ENCODE results near the gene LASP1NB.
"Not testable (repeated sequence)": the region's sequence is repeated elsewhere in the genome, so short reads cannot be mapped to it uniquely, and the experiment has no call there.

Gene LASP1NB

GRCh38 chr17:38942696-38943334, 17.4 kb downstream of the LASP1NB start:
- H3K27ac Mint-ChIP-seq: no peak overlapping the region
- no peaks in the 10 kb centered on the region for H3K27me3 Mint-ChIP-seq (ENCODE audit: low read depth)
- H3K9me3 Mint-ChIP-seq: no peaks in the 10 kb centered on the region
- TF ChIP-seq, protein P1, sequence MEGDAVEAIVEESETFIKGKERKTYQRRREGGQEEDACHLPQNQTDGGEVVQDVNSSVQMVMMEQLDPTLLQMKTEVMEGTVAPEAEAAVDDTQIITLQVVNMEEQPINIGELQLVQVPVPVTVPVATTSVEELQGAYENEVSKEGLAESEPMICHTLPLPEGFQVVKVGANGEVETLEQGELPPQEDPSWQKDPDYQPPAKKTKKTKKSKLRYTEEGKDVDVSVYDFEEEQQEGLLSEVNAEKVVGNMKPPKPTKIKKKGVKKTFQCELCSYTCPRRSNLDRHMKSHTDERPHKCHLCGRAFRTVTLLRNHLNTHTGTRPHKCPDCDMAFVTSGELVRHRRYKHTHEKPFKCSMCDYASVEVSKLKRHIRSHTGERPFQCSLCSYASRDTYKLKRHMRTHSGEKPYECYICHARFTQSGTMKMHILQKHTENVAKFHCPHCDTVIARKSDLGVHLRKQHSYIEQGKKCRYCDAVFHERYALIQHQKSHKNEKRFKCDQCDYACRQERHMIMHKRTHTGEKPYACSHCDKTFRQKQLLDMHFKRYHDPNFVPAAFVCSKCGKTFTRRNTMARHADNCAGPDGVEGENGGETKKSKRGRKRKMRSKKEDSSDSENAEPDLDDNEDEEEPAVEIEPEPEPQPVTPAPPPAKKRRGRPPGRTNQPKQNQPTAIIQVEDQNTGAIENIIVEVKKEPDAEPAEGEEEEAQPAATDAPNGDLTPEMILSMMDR (IDR thresholded peaks at IDR 0.05; ENCODE audit: unreplicated experiment in 3 of 3): no peak
- H3K36me3 Mint-ChIP-seq (ENCODE audit: low read depth): no peaks in the 10 kb centered on the region
- no peaks in the 10 kb centered on the region for H3K4me1 Mint-ChIP-seq
- H3K4me3 Mint-ChIP-seq: no peak overlapping the region

DNA sequence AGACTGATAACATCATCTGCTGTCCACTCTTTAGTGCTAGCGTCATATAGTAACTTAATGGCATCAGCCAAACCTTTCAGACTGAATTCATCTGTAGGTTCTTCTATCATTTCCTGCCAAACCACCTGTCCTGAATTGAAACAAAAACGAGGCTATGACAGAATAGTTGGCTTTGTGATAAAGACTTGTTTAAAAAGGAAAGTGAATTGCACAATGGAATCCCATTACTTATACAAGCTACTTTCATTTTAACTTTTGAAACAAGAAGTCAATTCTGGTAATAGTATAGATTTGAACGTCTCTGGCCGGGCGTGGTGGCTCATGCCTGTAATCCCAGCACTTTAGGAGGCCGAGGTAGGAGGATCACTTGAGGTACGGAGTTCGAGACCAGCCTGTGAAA, 18.2 kb downstream of the LASP1NB start:
- Mint-ChIP-seq H3K4me3 (no peak overlapping the region), H3K9me3 (no peaks in the 10 kb centered on the region), H3K27ac (no peak overlapping the region), H3K27me3 (ENCODE audit: low read depth) (peaks cover 5% of the 10 kb centered on the region), H3K4me1 (no peaks in the 10 kb centered on the region), H3K36me3 (ENCODE audit: low read depth) (no peaks in the 10 kb centered on the region)
- TF ChIP-seq, protein P1 (IDR thresholded peaks at IDR 0.05; ENCODE audit: unreplicated experiment in 3 of 3): no peak

DNA sequence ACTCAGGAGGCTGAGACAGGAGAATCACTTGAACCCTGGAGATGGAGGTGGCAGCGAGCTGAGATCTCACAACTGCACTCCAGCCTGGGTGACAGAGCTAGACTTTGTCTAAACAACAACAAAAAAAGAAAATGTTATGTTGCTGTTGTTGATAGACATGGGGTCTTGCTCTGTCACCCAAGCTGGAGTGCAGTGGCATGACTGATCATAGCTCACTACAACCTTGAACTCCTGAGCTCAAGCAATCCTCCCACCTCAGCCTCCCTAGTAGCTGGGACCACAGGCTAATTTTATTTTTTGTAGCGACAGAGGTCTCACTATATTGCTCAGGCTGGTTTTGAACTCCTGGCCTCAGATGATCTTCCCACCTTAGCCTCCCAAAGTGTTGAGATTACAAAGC, 21.8 kb downstream of the LASP1NB start:
- Mint-ChIP-seq H3K27ac (no peak overlapping the region), H3K4me1 (no peaks in the 10 kb centered on the region), H3K36me3 (ENCODE audit: low read depth) (no peaks in the 10 kb centered on the region), H3K9me3 (no peaks in the 10 kb centered on the region), H3K4me3 (no peak overlapping the region), H3K27me3 (ENCODE audit: low read depth) (peaks cover 5% of the 10 kb centered on the region)
- TF ChIP-seq, protein P1 (IDR thresholded peaks at IDR 0.05; ENCODE audit: unreplicated experiment in 3 of 3): no peak

GRCh38 chr17:38953800-38954199, 28.4 kb downstream of the LASP1NB start:
- not testable (repeated sequence) for H3K9me3 Mint-ChIP-seq; H3K27ac Mint-ChIP-seq; H3K36me3 Mint-ChIP-seq (ENCODE audit: low read depth); H3K4me1 Mint-ChIP-seq; H3K27me3 Mint-ChIP-seq (ENCODE audit: low read depth); H3K4me3 Mint-ChIP-seq

DNA sequence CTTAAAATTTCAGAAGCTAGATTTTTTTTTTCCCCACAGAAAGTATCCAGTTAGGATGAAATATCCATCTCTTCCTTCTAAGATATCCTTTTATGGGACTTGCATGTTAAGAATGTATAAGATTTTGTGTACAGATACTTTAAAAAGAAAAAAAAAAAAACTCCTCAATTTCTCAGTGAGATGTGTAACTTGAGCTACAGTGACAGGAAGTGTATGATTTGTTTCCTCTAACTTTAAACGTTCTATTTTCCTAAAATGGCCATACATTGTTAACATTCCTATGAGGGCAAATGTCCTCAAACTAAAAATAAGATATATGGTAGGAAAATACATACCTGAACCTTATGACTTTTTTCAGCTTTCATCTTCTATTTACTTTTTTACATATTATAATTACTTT, 32.9 kb downstream of the LASP1NB start:
- TF ChIP-seq, protein P1 (IDR thresholded peaks at IDR 0.05; ENCODE audit: unreplicated experiment in 3 of 3): no peak
- peak overlapping the region; percentile 88 to 93 (median 91) for H3K27ac Mint-ChIP-seq
- H3K36me3 Mint-ChIP-seq (ENCODE audit: low read depth): no peaks in the 10 kb centered on the region
- no peak overlapping the region for H3K4me3 Mint-ChIP-seq
- peaks cover 10% of the 10 kb centered on the region for H3K4me1 Mint-ChIP-seq
- no peaks in the 10 kb centered on the region for H3K9me3 Mint-ChIP-seq
- H3K27me3 Mint-ChIP-seq (ENCODE audit: low read depth): no peaks in the 10 kb centered on the region

DNA sequence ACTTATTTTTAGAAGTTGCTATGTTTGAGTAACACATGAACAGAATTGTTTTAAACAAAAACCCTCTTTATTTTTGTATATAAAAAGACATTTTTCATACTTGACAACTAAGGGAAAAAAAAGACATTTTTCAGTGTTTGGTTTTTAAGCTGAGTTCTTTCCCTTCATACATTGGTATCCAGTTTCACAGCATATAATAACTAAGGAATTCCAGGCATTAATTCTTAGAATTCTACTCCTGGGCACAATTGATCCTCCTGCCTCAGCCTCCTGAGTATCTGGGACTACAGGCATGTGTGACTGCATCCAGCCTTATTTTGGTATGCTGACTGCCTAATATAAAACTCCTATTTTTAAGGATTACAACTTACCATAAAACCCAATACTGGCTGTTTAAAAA, 33.3 kb downstream of the LASP1NB start:
- peaks cover 10% of the 10 kb centered on the region for H3K4me1 Mint-ChIP-seq
- H3K27ac Mint-ChIP-seq: peak overlapping the region; percentile 35 to 93 (median 55)
- H3K9me3 Mint-ChIP-seq: no peaks in the 10 kb centered on the region
- no peaks in the 10 kb centered on the region for H3K27me3 Mint-ChIP-seq (ENCODE audit: low read depth)
- H3K4me3 Mint-ChIP-seq: no peak overlapping the region
- H3K36me3 Mint-ChIP-seq (ENCODE audit: low read depth): no peaks in the 10 kb centered on the region
- TF ChIP-seq, protein P1 (IDR thresholded peaks at IDR 0.05; ENCODE audit: unreplicated experiment in 3 of 3): no peak
